A549 (cell line): Measurements from ENCODE around the gene MAGI2.

Source experiments
- CBX2 ChIP-seq: fragments of 200-600 bp; sonication (generic); IDR thresholded peaks from 2 replicates; pipeline ENCODE4 v1.6.1; 2016; ENCODE audit warnings: low read depth, mild to moderate bottlenecking, borderline replicate concordance
- CTCF ChIP-seq: fragments of >200 bp; sonication (Bioruptor Twin); formaldehyde crosslinking; IDR thresholded peaks from 3 replicates; pipeline ENCODE4 v1.5.1; 2016
- FOSL2 ChIP-seq, 2 experiments: fragments of 450-650 bp in 1 of 2; fragments of >200 bp in 1 of 2; sonication (Bioruptor Twin) in 1 of 2; formaldehyde crosslinking; IDR thresholded peaks; 2 replicates each; pipeline versions ENCODE4 v1.5.0 to v1.6.1; 2016 to 2020; ENCODE audit warnings: mild to moderate bottlenecking in 1 of 2, moderate library complexity in 1 of 2
- JUN ChIP-seq, 2 experiments: fragments of >200 bp; sonication (Bioruptor Twin); formaldehyde crosslinking; IDR thresholded peaks; 2 replicates in 1 of 2; 3 replicates in 1 of 2; pipeline ENCODE4 v1.6.1; 2016 to 2017
- POLR2A ChIP-seq: IDR thresholded peaks from 2 replicates; pipeline ENCODE4 v1.6.1; 2012; ENCODE audit warnings: mild to moderate bottlenecking, low read length
- REST ChIP-seq: fragments of 200-600 bp; sonication (generic); IDR thresholded peaks from 2 replicates; pipeline ENCODE4 v1.6.1; 2016; ENCODE audit warnings: antibody characterized with exemption, mild to moderate bottlenecking, moderate library complexity
- RFX5 ChIP-seq: fragments of 450-650 bp; IDR thresholded peaks from 2 replicates; pipeline ENCODE4 v1.7.1; 2014; ENCODE audit warnings: antibody characterized with exemption, mild to moderate bottlenecking, moderate library complexity
- RNF2 ChIP-seq: fragments of 200-600 bp; sonication (generic); IDR thresholded peaks from 2 replicates; pipeline ENCODE4 v1.6.1; 2016; ENCODE audit warnings: low read depth, mild to moderate bottlenecking, antibody characterized with exemption, moderate library complexity, borderline replicate concordance
- SREBF2 ChIP-seq: fragments of 450-650 bp; IDR thresholded peaks from 2 replicates; pipeline ENCODE4 v1.6.1; 2014; ENCODE audit warnings: mild to moderate bottlenecking, moderate library complexity
- USF2 ChIP-seq: fragments of 450-650 bp; IDR thresholded peaks from 2 replicates; pipeline ENCODE4 v1.6.1; 2014; ENCODE audit warnings: antibody characterized with exemption
- ZFP36 ChIP-seq: fragments of 450-650 bp; IDR thresholded peaks from 2 replicates; pipeline ENCODE4 v1.6.1; 2014; ENCODE audit warnings: borderline replicate concordance; ENCODE audit not compliant: partially characterized antibody

GRCh38 chr7:78213402-78213801 is 1240.1 kb downstream of the MAGI2 start:
- no peak for TF ChIP-seq CTCF
- TF ChIP-seq RFX5, result no peak
- TF ChIP-seq SREBF2, result no peak
- TF ChIP-seq JUN (IDR thresholded peaks at IDR 0.05), result no peak
- no peak for TF ChIP-seq RNF2
- TF ChIP-seq USF2, result no peak
- no peak for TF ChIP-seq ZFP36
- no peak for TF ChIP-seq CBX2
- no peak for TF ChIP-seq REST
- no peak for TF ChIP-seq POLR2A
- TF ChIP-seq FOSL2 (IDR thresholded peaks at IDR 0.05), result no peak
- no peak for TF ChIP-seq FOSL2 (CRISPR knock-in tag; IDR thresholded peaks at IDR 0.05)
